Testis (tissue), 2 donors: ENCODE measurements around the gene SASH1.

Source experiments
- CTCF ChIP-seq, 3 experiments: fragments of 450-650 bp in 2 of 3; fragments of 200-600 bp in 1 of 3; sonication (generic) in 1 of 3; IDR thresholded peaks; one replicate each; pipeline ENCODE4 v1.5.1; 2016 to 2019; ENCODE audit warnings: antibody characterized with exemption in 3 of 3, mild to moderate bottlenecking in 2 of 3, moderate library complexity in 1 of 3
- POLR2A ChIP-seq: fragments of 450-650 bp; IDR thresholded peaks from one replicate; pipeline ENCODE4 v1.6.1; 2017; ENCODE audit warnings: antibody characterized with exemption, mild to moderate bottlenecking, moderate library complexity

DNA sequence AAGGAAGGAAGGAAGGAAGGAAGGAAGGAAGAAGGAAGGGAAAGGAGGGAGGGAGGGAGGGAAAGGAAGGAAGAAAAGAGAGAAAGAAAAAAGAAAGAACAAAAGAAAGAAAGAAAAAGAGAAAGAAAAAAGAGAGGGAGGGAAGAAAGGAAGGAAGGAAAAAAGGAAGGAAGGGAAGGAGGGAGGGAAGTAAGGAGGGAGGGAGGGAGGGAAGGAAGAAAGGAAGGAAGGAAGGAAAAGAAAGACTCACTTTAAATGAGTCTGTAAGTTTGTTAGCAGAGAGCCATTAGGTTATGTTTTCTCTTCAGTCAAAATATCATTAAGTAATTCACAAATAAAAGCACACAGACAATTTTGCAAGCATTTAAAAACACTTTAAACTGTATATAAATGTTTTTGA is 44.0 kb upstream of the SASH1 start:
- TF ChIP-seq CTCF (IDR thresholded peaks at IDR 0.05) (no peak), POLR2A (no peak)
